GM23338 (cell line): ENCODE results near the gene TOMM6. TPM values are rescaled to one million over a fixed set of nuclear protein-coding genes. Genes with fewer than 3 reads are reported as not detected.

Source experiments
- ATAC-seq: fragments of 200-7000 bp; cut with Tn5 transposase; 3 replicates; pipeline ENCODE4 v1.9.1; 2020
- DNase-seq: peaks from one replicate; pipeline ENCODE4 v3.0.0-alpha.2; 2015; ENCODE audit warnings: low spot score
- H2AFZ ChIP-seq: fragments of 200-600 bp; sonication (generic); 2 replicates; pipeline ENCODE4 v1.8.0; 2016; ENCODE audit warnings: antibody characterized with exemption, mild to moderate bottlenecking, moderate library complexity
- H3F3A ChIP-seq: fragments of 200-600 bp; sonication (generic); replicated peaks from 2 replicates; pipeline ENCODE4 v1.8.0; 2017; ENCODE audit warnings: antibody characterized with exemption, mixed run types, low read depth
- H3K27ac ChIP-seq: fragments of 200-600 bp; sonication (generic); 2 replicates; pipeline ENCODE4 v1.6.1; 2016; ENCODE audit warnings: low read depth
- H3K27me3 ChIP-seq: fragments of 200-600 bp; sonication (generic); 2 replicates; pipeline ENCODE4 v1.8.0; 2016; ENCODE audit warnings: mild to moderate bottlenecking, mixed run types, moderate library complexity; ENCODE audit not compliant: insufficient read depth
- H3K36me3 ChIP-seq: fragments of 200-600 bp; sonication (generic); 2 replicates; pipeline ENCODE4 v1.8.0; 2016; ENCODE audit warnings: mild to moderate bottlenecking; ENCODE audit not compliant: insufficient read depth
- H3K4me1 ChIP-seq: fragments of 200-600 bp; sonication (generic); 2 replicates; pipeline ENCODE4 v1.8.0; 2016; ENCODE audit warnings: mild to moderate bottlenecking, moderate library complexity; ENCODE audit not compliant: insufficient read depth
- H3K4me2 ChIP-seq: fragments of 200-600 bp; sonication (generic); 2 replicates; pipeline ENCODE4 v1.7.1; 2017; ENCODE audit warnings: mixed run types
- H3K4me3 ChIP-seq: fragments of 200-600 bp; sonication (generic); 2 replicates; pipeline ENCODE4 v1.6.1; 2016; ENCODE audit warnings: mixed run types
- H3K79me2 ChIP-seq: fragments of 200-600 bp; sonication (generic); replicated peaks from 2 replicates; pipeline ENCODE4 v1.8.0; 2017; ENCODE audit warnings: mild to moderate bottlenecking; ENCODE audit not compliant: insufficient read depth
- H3K9me2 ChIP-seq: fragments of 200-600 bp; sonication (generic); 2 replicates; pipeline ENCODE4 v1.8.0; 2017; ENCODE audit not compliant: insufficient read depth
- H4K20me1 ChIP-seq: fragments of 200-600 bp; sonication (generic); replicated peaks from 2 replicates; pipeline ENCODE4 v1.8.0; 2017; ENCODE audit warnings: mild to moderate bottlenecking; ENCODE audit not compliant: insufficient read depth
- H3K27ac Mint-ChIP-seq: 2 replicates; pipeline ENCODE4 v1.8.0; 2020; ENCODE audit warnings: inconsistent platforms, mild to moderate bottlenecking, moderate library complexity, mixed read lengths
- H3K27me3 Mint-ChIP-seq: 3 replicates; pipeline ENCODE4 v1.8.0; 2022; ENCODE audit warnings: low read depth, mild to moderate bottlenecking, moderate library complexity, mixed read lengths, inconsistent platforms; ENCODE audit not compliant: insufficient read depth, poor library complexity
- H3K36me3 Mint-ChIP-seq: 3 replicates; pipeline ENCODE4 v1.8.0; 2021; ENCODE audit warnings: low read depth, mild to moderate bottlenecking, inconsistent platforms, moderate library complexity, mixed read lengths
- H3K4me1 Mint-ChIP-seq: 3 replicates; pipeline ENCODE4 v1.8.0; 2020; ENCODE audit warnings: mild to moderate bottlenecking, inconsistent platforms, mixed read lengths
- H3K4me3 Mint-ChIP-seq: 3 replicates; pipeline ENCODE4 v1.8.0; 2021; ENCODE audit warnings: moderate library complexity, mild to moderate bottlenecking, inconsistent platforms, mixed read lengths
- H3K9me3 Mint-ChIP-seq: 3 replicates; pipeline ENCODE4 v1.8.0; 2020; ENCODE audit warnings: moderate library complexity, mild to moderate bottlenecking, inconsistent platforms, mixed read lengths
- NANOG ChIP-seq: IDR thresholded peaks from 2 replicates; pipeline ENCODE4 v1.6.1; 2016; ENCODE audit warnings: antibody characterized with exemption, borderline replicate concordance
- ZNF114 ChIP-seq: fragments of 250-450 bp; sonication (Bioruptor Pico); IDR thresholded peaks from 2 replicates; pipeline ENCODE4 v1.5.0; 2020; ENCODE audit warnings: mild to moderate bottlenecking, moderate library complexity
- ZNF331 ChIP-seq: fragments of 250-450 bp; sonication (Bioruptor Pico); IDR thresholded peaks from 2 replicates; pipeline ENCODE4 v1.5.0; 2020; ENCODE audit warnings: low read depth, mild to moderate bottlenecking, moderate library complexity
- polyA plus RNA-seq: library from polyadenylated mRNA; unstranded; fragments of >200 nt; fragmentation: Nextera tagmentation; extraction: Ambion mirVana; gene quantifications from 2 replicates; pipeline ENCODE4 v1.2.1, GENCODE V29; 2016
- total RNA-seq: library from RNA; depleted of rRNA; stranded (reverse); fragments of >200 nt; shearing (Covaris generic); gene quantifications from 2 replicates; pipeline ENCODE4 v1.2.3, GENCODE V29; 2014
- TF ChIP-seq, protein P1 (sequence below): IDR thresholded peaks from one replicate; pipeline ENCODE4 v1.6.1; 2018; ENCODE audit warnings: antibody characterized with exemption; ENCODE audit not compliant: unreplicated experiment
- TF ChIP-seq, protein P2 (sequence below): IDR thresholded peaks from 2 replicates; pipeline ENCODE4 v1.6.1; 2016; ENCODE audit warnings: antibody characterized with exemption
- TF ChIP-seq, protein P3 (sequence below): fragments of 250-450 bp; sonication (Bioruptor Pico); IDR thresholded peaks from 2 replicates; pipeline ENCODE4 v1.5.0; 2020; ENCODE audit warnings: mild to moderate bottlenecking, moderate library complexity
- TF ChIP-seq, protein P4 (sequence below), 2 experiments: fragments of 200-600 bp in 1 of 2; sonication (generic) in 1 of 2; conservative IDR thresholded peaks; 2 replicates each; pipeline versions ENCODE4 v1.5.1 to v1.6.1; 2016 to 2017; ENCODE audit warnings: antibody characterized with exemption in 2 of 2, low read depth in 2 of 2, mild to moderate bottlenecking in 2 of 2, moderate library complexity in 1 of 2

Gene TOMM6
- total and polyA plus RNA-seq, 2 experiments from 2014 or later = 195 to 372 TPM

DNA sequence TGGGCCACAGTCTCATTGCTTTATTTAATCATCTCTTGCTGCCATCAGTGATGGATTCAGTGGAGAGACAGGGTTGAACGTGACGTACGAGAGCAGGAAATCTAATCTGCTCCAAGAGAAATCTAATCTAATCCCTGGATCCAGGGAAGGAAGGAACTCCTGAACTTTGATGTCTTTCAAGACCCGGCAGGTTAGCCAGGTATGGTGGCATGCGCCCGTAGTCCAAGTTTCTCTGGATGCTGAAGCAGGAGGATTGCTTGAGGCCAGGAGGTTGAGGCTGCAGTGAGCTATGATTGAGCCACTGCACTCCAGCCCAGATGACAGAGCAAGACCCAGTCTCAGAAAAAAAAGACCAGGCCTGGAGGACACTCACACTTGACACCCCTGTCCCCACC lies 28.9 kb upstream of the TOMM6 start (continued):
- TF ChIP-seq, protein P1, sequence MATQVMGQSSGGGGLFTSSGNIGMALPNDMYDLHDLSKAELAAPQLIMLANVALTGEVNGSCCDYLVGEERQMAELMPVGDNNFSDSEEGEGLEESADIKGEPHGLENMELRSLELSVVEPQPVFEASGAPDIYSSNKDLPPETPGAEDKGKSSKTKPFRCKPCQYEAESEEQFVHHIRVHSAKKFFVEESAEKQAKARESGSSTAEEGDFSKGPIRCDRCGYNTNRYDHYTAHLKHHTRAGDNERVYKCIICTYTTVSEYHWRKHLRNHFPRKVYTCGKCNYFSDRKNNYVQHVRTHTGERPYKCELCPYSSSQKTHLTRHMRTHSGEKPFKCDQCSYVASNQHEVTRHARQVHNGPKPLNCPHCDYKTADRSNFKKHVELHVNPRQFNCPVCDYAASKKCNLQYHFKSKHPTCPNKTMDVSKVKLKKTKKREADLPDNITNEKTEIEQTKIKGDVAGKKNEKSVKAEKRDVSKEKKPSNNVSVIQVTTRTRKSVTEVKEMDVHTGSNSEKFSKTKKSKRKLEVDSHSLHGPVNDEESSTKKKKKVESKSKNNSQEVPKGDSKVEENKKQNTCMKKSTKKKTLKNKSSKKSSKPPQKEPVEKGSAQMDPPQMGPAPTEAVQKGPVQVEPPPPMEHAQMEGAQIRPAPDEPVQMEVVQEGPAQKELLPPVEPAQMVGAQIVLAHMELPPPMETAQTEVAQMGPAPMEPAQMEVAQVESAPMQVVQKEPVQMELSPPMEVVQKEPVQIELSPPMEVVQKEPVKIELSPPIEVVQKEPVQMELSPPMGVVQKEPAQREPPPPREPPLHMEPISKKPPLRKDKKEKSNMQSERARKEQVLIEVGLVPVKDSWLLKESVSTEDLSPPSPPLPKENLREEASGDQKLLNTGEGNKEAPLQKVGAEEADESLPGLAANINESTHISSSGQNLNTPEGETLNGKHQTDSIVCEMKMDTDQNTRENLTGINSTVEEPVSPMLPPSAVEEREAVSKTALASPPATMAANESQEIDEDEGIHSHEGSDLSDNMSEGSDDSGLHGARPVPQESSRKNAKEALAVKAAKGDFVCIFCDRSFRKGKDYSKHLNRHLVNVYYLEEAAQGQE = no peak
- no peak for TF ChIP-seq NANOG
- TF ChIP-seq, protein P2, sequence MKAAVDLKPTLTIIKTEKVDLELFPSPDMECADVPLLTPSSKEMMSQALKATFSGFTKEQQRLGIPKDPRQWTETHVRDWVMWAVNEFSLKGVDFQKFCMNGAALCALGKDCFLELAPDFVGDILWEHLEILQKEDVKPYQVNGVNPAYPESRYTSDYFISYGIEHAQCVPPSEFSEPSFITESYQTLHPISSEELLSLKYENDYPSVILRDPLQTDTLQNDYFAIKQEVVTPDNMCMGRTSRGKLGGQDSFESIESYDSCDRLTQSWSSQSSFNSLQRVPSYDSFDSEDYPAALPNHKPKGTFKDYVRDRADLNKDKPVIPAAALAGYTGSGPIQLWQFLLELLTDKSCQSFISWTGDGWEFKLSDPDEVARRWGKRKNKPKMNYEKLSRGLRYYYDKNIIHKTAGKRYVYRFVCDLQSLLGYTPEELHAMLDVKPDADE = no peak

DNA sequence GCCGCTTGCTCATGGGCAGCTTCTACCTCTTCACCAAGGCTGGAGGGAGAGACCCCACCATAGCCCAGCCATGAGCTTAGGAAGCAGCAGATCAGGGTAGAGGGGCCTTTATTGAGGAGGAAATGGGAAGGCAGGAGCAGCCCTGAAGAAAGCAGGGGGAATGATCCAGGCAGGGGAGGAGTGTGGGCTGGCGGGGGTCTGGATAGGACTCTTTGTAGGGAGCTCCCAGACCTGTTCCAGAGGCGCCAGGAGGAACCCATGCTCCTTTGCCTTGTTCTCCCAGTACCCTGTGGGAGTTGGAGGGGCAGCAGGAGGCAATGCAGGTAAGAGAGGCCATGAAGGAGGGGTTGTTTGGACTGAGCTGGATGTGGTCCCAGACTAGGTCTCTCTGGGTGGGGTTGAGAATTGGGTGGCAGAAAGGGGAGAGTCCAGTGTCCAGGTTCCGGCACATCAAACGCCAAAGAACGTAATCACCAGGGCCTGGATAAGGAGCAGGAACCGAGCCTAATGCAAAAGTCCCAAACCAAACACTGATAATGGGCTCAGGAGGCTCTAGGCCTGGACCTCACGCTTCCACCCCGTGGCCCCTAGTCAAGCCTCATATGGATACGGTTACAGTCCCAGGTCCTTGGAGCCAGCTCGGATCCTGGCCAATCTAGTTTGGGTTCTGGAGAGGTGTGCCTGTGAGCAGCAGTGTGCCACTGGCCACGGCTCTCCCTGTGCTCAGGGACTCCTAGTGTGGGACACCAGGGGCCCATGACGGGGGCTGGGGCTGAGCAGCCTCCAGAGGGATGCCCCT lies 28.2 kb upstream of the TOMM6 start:
- H3K4me1 Mint-ChIP-seq = peaks cover 7% of the 10 kb centered on the region
- H3K36me3 ChIP-seq = no peaks in the 10 kb centered on the region
- H3K9me3 Mint-ChIP-seq = no peaks in the 10 kb centered on the region
- TF ChIP-seq, protein P3, sequence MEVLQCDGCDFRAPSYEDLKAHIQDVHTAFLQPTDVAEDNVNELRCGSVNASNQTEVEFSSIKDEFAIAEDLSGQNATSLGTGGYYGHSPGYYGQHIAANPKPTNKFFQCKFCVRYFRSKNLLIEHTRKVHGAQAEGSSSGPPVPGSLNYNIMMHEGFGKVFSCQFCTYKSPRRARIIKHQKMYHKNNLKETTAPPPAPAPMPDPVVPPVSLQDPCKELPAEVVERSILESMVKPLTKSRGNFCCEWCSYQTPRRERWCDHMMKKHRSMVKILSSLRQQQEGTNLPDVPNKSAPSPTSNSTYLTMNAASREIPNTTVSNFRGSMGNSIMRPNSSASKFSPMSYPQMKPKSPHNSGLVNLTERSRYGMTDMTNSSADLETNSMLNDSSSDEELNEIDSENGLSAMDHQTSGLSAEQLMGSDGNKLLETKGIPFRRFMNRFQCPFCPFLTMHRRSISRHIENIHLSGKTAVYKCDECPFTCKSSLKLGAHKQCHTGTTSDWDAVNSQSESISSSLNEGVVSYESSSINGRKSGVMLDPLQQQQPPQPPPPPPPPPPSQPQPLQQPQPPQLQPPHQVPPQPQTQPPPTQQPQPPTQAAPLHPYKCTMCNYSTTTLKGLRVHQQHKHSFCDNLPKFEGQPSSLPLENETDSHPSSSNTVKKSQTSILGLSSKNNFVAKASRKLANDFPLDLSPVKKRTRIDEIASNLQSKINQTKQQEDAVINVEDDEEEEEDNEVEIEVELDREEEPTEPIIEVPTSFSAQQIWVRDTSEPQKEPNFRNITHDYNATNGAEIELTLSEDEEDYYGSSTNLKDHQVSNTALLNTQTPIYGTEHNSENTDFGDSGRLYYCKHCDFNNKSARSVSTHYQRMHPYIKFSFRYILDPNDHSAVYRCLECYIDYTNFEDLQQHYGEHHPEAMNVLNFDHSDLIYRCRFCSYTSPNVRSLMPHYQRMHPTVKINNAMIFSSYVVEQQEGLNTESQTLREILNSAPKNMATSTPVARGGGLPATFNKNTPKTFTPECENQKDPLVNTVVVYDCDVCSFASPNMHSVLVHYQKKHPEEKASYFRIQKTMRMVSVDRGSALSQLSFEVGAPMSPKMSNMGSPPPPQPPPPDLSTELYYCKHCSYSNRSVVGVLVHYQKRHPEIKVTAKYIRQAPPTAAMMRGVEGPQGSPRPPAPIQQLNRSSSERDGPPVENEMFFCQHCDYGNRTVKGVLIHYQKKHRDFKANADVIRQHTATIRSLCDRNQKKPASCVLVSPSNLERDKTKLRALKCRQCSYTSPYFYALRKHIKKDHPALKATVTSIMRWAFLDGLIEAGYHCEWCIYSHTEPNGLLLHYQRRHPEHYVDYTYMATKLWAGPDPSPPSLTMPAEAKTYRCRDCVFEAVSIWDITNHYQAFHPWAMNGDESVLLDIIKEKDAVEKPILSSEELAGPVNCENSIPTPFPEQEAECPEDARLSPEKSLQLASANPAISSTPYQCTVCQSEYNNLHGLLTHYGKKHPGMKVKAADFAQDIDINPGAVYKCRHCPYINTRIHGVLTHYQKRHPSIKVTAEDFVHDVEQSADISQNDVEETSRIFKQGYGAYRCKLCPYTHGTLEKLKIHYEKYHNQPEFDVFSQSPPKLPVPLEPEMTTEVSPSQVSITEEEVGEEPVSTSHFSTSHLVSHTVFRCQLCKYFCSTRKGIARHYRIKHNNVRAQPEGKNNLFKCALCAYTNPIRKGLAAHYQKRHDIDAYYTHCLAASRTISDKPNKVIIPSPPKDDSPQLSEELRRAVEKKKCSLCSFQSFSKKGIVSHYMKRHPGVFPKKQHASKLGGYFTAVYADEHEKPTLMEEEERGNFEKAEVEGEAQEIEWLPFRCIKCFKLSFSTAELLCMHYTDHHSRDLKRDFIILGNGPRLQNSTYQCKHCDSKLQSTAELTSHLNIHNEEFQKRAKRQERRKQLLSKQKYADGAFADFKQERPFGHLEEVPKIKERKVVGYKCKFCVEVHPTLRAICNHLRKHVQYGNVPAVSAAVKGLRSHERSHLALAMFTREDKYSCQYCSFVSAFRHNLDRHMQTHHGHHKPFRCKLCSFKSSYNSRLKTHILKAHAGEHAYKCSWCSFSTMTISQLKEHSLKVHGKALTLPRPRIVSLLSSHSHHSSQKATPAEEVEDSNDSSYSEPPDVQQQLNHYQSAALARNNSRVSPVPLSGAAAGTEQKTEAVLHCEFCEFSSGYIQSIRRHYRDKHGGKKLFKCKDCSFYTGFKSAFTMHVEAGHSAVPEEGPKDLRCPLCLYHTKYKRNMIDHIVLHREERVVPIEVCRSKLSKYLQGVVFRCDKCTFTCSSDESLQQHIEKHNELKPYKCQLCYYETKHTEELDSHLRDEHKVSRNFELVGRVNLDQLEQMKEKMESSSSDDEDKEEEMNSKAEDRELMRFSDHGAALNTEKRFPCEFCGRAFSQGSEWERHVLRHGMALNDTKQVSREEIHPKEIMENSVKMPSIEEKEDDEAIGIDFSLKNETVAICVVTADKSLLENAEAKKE (CRISPR knock-in tag) = no peak
- TF ChIP-seq ZNF114 (CRISPR knock-in tag) (no peak), ZNF331 (CRISPR knock-in tag) (no peak)
- TF ChIP-seq, protein P1 = no peak
- TF ChIP-seq, protein P4, sequence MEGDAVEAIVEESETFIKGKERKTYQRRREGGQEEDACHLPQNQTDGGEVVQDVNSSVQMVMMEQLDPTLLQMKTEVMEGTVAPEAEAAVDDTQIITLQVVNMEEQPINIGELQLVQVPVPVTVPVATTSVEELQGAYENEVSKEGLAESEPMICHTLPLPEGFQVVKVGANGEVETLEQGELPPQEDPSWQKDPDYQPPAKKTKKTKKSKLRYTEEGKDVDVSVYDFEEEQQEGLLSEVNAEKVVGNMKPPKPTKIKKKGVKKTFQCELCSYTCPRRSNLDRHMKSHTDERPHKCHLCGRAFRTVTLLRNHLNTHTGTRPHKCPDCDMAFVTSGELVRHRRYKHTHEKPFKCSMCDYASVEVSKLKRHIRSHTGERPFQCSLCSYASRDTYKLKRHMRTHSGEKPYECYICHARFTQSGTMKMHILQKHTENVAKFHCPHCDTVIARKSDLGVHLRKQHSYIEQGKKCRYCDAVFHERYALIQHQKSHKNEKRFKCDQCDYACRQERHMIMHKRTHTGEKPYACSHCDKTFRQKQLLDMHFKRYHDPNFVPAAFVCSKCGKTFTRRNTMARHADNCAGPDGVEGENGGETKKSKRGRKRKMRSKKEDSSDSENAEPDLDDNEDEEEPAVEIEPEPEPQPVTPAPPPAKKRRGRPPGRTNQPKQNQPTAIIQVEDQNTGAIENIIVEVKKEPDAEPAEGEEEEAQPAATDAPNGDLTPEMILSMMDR (conservative IDR thresholded peaks at IDR 0.05; ENCODE audit: low read depth in 2 of 2) = no peak

More for the DNA sequence above, 28.2 kb upstream of the TOMM6 start:
- no peak overlapping the region for H3K27ac Mint-ChIP-seq
- H3K79me2 ChIP-seq = no peaks in the 10 kb centered on the region
- H3K27me3 ChIP-seq = no peaks in the 10 kb centered on the region
- H3K4me3 ChIP-seq = no peak overlapping the region
- no peak overlapping the region for H3K4me2 ChIP-seq
- H4K20me1 ChIP-seq = no peaks in the 10 kb centered on the region
- no peaks in the 10 kb centered on the region for H3K4me1 ChIP-seq
- DNase-seq = no peak
- no peaks in the 10 kb centered on the region for H3F3A ChIP-seq
- H3K36me3 Mint-ChIP-seq = no peaks in the 10 kb centered on the region
- ATAC-seq = no peak
- H3K27me3 Mint-ChIP-seq = peaks cover 21% of the 10 kb centered on the region
- no peak overlapping the region for H3K4me3 Mint-ChIP-seq
- H3K9me2 ChIP-seq = no peaks in the 10 kb centered on the region
- no peak overlapping the region for H2AFZ ChIP-seq
- H3K27ac ChIP-seq = no peak overlapping the region
